ENCODE results near the gene ALOX12B. TPM values are rescaled to one million over a fixed set of nuclear protein-coding genes. Genes with fewer than 3 reads are reported as not detected.

Gene ALOX12B
- total RNA-seq, 6 experiments from 2014 or later: not detected

- peaks cover 0 to 3% (median 0%) of the 10 kb centered on the region in 4 donors for H3K9me3 ChIP-seq
- H3K27me3 ChIP-seq: peaks cover 0 to 6% of the 10 kb centered on the region in 2 donors
- H3K36me3 ChIP-seq: no peaks in the 10 kb centered on the region
- TF ChIP-seq, protein P1, sequence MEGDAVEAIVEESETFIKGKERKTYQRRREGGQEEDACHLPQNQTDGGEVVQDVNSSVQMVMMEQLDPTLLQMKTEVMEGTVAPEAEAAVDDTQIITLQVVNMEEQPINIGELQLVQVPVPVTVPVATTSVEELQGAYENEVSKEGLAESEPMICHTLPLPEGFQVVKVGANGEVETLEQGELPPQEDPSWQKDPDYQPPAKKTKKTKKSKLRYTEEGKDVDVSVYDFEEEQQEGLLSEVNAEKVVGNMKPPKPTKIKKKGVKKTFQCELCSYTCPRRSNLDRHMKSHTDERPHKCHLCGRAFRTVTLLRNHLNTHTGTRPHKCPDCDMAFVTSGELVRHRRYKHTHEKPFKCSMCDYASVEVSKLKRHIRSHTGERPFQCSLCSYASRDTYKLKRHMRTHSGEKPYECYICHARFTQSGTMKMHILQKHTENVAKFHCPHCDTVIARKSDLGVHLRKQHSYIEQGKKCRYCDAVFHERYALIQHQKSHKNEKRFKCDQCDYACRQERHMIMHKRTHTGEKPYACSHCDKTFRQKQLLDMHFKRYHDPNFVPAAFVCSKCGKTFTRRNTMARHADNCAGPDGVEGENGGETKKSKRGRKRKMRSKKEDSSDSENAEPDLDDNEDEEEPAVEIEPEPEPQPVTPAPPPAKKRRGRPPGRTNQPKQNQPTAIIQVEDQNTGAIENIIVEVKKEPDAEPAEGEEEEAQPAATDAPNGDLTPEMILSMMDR (IDR thresholded peaks at IDR 0.05): no peak
- TF ChIP-seq POLR2A (IDR thresholded peaks at IDR 0.05): no peak
- peaks cover 0 to 38% (median 6%) of the 10 kb centered on the region in 4 donors for H3K4me1 ChIP-seq
- no peak overlapping the region for H3K4me3 ChIP-seq
- no peak overlapping the region for H3K27ac ChIP-seq
- DNase-seq (no peak), ATAC-seq (peak; percentile 53 to 78 (median 60))
- 15% methylated on average over 7 of the region's 14 CpGs for WGBS (ENCODE audit: insufficient coverage, low coverage, low lambda C conversion rate, missing lambda C conversion rate)
- intact Hi-C loops (cut with DNase I): no loop called here
Observed at GRCh38 chr17:8056232-8056975, 31.1 kb downstream of the ALOX12B start.

- 83% methylated on average over 2 of the region's 3 CpGs for WGBS (ENCODE audit: insufficient coverage, low coverage, low lambda C conversion rate, missing lambda C conversion rate)
- Histone ChIP-seq H3K36me3 (no peaks in the 10 kb centered on the region), H3K4me3 (no peak overlapping the region), H3K27ac (no peak overlapping the region), H3K9me3 (peaks cover 0 to 3% (median 0%) of the 10 kb centered on the region in 4 donors), H3K27me3 (peaks cover 0 to under 1% of the 10 kb centered on the region in 2 donors), H3K4me1 (peaks cover 0 to 38% (median 6%) of the 10 kb centered on the region in 4 donors)
- intact Hi-C loops (cut with DNase I): no loop called here
- TF ChIP-seq, protein P1 (IDR thresholded peaks at IDR 0.05): no peak
- no peak for TF ChIP-seq POLR2A (IDR thresholded peaks at IDR 0.05)
- no peak for DNase-seq
- no peak for ATAC-seq
Observed at GRCh38 chr17:8055851-8056231, 31.7 kb downstream of the ALOX12B start.

DNA sequence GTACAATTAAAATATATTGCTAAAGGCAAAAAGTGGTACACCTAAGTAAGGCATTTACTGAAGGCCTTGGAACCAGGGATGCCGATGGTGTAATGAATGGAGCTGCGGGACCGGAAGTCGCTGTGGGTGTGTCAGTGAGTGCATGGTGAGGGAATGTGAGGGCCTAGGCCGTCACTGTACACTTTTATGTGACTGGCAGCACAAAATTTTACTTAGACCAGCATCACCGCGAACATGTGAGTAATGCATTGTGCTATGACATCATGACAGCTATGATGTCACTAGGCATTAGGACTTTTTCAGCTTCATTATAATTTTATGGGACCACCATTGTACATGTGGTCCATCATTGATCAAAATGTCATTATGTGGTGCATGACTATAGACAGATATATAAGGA lies 33.9 kb downstream of the ALOX12B start:
- H3K36me3 ChIP-seq: no peaks in the 10 kb centered on the region
- no peak overlapping the region for H3K27ac ChIP-seq
- ATAC-seq: no peak
- TF ChIP-seq, protein P1 (IDR thresholded peaks at IDR 0.05): no peak
- H3K4me3 ChIP-seq: no peak overlapping the region
- H3K9me3 ChIP-seq: no peaks in the 10 kb centered on the region
- WGBS (ENCODE audit: insufficient coverage, low coverage, low lambda C conversion rate, missing lambda C conversion rate): 77% methylated on average over 5 of the region's 7 CpGs
- H3K27me3 ChIP-seq: no peaks in the 10 kb centered on the region
- H3K4me1 ChIP-seq: peaks cover 0 to 24% (median 4%) of the 10 kb centered on the region in 4 donors
- intact Hi-C loops (cut with DNase I): no loop called here
- DNase-seq: no peak

DNA sequence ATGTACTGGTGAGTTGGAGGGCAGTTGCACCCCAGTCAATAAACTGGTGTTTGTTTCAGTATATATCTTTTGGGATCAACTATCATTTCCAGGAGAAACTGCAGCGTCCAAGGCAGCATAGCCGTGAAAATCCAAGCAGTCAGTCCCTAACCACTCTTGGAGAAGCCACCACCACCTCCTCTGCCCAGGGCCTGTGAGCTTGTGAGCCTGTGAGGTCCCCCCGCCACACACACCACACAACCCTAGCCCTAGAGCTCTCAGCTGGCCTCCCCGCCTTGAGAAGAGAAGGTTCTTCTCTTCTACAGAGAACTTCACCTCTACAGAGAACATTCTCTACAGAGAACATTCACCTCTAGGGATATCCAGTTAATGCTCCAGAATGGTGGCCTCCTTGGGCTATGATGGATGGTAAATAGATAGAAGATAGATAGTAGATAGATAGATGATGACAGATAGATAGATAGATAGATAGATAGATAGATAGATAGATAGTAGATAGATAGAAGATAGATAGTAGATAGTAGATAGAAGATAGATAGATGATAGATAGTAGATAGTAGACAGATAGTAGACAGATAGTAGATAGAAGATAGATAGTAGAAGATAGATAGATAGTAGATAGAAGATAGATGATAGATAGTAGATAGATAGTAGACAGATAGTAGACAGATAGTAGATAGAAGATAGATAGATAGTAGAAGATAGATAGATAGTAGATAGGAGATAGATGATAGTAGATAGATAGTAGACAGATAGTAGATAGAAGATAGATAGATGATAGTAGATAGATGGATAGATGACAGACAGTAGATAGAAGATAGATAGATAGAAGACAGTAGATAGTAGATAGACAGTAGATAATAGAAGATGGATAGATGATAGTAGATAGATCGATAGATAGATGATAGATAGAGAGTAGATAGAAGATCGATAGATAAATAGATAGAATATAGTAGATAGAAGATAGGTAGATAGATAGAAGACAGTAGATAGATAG lies 35.0 kb downstream of the ALOX12B start:
- ATAC-seq: no peak
- no peak overlapping the region for H3K4me3 ChIP-seq
- peaks cover 0 to 15% (median 2%) of the 10 kb centered on the region in 4 donors for H3K4me1 ChIP-seq
- no peaks in the 10 kb centered on the region for H3K27me3 ChIP-seq
- 69% methylated on average over 5 of the region's 6 CpGs for WGBS (ENCODE audit: insufficient coverage, low coverage, low lambda C conversion rate, missing lambda C conversion rate)
- H3K27ac ChIP-seq: no peak overlapping the region
- no peak for DNase-seq
- no peaks in the 10 kb centered on the region for H3K36me3 ChIP-seq
- no peak for TF ChIP-seq POLR2A (IDR thresholded peaks at IDR 0.05)
- TF ChIP-seq, protein P1 (IDR thresholded peaks at IDR 0.05): no peak
- H3K9me3 ChIP-seq: no peaks in the 10 kb centered on the region
- intact Hi-C loops (cut with DNase I): no loop called here

Measured in right lobe of liver (tissue), 6 donors.